GM12891 (cell line): Measurements from ENCODE around the gene LIAS.

Experiments
- PAX5 ChIP-seq: IDR thresholded peaks from 2 replicates; pipeline ENCODE4 v1.6.1; 2011; ENCODE audit warnings: low read length, moderate library complexity, mild to moderate bottlenecking; ENCODE audit not compliant: insufficient read depth, severe bottlenecking
- POLR2A ChIP-seq: IDR thresholded peaks from 2 replicates; pipeline ENCODE4 v1.6.1; 2011; ENCODE audit warnings: low read depth, low read length, control low read depth
- POLR2AphosphoS5 ChIP-seq: IDR thresholded peaks from 2 replicates; pipeline ENCODE4 v1.6.1; 2011; ENCODE audit warnings: low read depth, low read length, control low read depth
- TAF1 ChIP-seq: IDR thresholded peaks from 2 replicates; pipeline ENCODE4 v1.6.1; 2011; ENCODE audit warnings: low read depth, low read length, control low read depth

GRCh38 chr4:39484582-39485272 is 25.9 kb downstream of the LIAS start:
- no peak for TF ChIP-seq TAF1
- TF ChIP-seq POLR2A: no peak
- no peak for TF ChIP-seq POLR2AphosphoS5
- no peak for TF ChIP-seq PAX5
